Activated B cell treated with CpG ODN at 0.5 μM for 24 hours (primary cell): ENCODE data around the gene MTF1. TPM values are rescaled to one million over a fixed set of nuclear protein-coding genes. Genes with fewer than 3 reads are reported as not detected.

ENCODE experiments used
- ATAC-seq: fragments of 200-7000 bp; cut with Tn5 transposase; one replicate; pipeline ENCODE4 v1.10.0; 2021; ENCODE audit warnings: low read depth, mild to moderate bottlenecking, moderate library complexity
- CTCF ChIA-PET: fragments of 350-600 bp; sonication (Branson Sonifier 250); formaldehyde crosslinking; loops from one replicate; lab custom pipeline; 2021; ENCODE audit warnings: antibody characterized with exemption; lab: Charles Lee
- POLR2A ChIA-PET: fragments of 350-600 bp; sonication (Branson Sonifier 250); formaldehyde crosslinking; loops from one replicate; lab custom pipeline; 2021; ENCODE audit warnings: antibody characterized with exemption; lab: Charles Lee
- DNase-seq: peaks from one replicate; pipeline ENCODE4 v3.0.0; 2022
- H3K27ac Mint-ChIP-seq: one replicate; pipeline ENCODE4 v1.8.0; 2020; ENCODE audit warnings: mixed read lengths
- H3K27me3 Mint-ChIP-seq: one replicate; pipeline ENCODE4 v1.8.0; 2021; ENCODE audit warnings: mixed read lengths
- H3K36me3 Mint-ChIP-seq: one replicate; pipeline ENCODE4 v1.8.0; 2021; ENCODE audit warnings: low read depth, mixed read lengths
- H3K4me1 Mint-ChIP-seq: one replicate; pipeline ENCODE4 v1.8.0; 2021; ENCODE audit warnings: mixed read lengths
- H3K4me3 Mint-ChIP-seq: one replicate; pipeline ENCODE4 v1.8.0; 2020; ENCODE audit warnings: mild to moderate bottlenecking, mixed read lengths
- H3K9me3 Mint-ChIP-seq: one replicate; pipeline ENCODE4 v1.8.0; 2020; ENCODE audit warnings: mixed read lengths
- CTCF ChIP-seq: fragments of 200-600 bp; IDR thresholded peaks from one replicate; pipeline ENCODE4 v1.8.0; 2022; ENCODE audit warnings: antibody characterized with exemption, mild to moderate bottlenecking
- intact Hi-C: fragments of 100-400 bp; cut with micrococcal nuclease; formaldehyde crosslinking; loops from one replicate; pipeline ENCODE4 v1.15.1; 2024
- total RNA-seq: library from RNA; stranded (reverse); gene quantifications from 2 replicates; pipeline ENCODE4 v1.2.3, GENCODE V29; 2022

The MTF1 gene
- total RNA-seq, 1 donor from 2014 or later, result 36.2 TPM

- no peak overlapping the region for H3K4me3 Mint-ChIP-seq
- H3K27ac Mint-ChIP-seq, result no peak overlapping the region
- ChIA-PET CTCF (no interaction called here), POLR2A (no interaction called here)
- peaks cover 58% of the 10 kb centered on the region for H3K27me3 Mint-ChIP-seq
- H3K36me3 Mint-ChIP-seq, result no peaks in the 10 kb centered on the region
- ATAC-seq (no peak), DNase-seq (no peak)
- H3K4me1 Mint-ChIP-seq, result peaks cover 24% of the 10 kb centered on the region
- intact Hi-C loops, result no loop called here
- no peaks in the 10 kb centered on the region for H3K9me3 Mint-ChIP-seq
- no peak for TF ChIP-seq CTCF
These were observed 96.9 kb downstream of the MTF1 start for GRCh38 chr1:37762516-37762915.

- Mint-ChIP-seq H3K27me3 (peaks cover 53% of the 10 kb centered on the region), H3K27ac (no peak overlapping the region), H3K4me1 (peaks cover 20% of the 10 kb centered on the region), H3K4me3 (no peak overlapping the region), H3K36me3 (no peaks in the 10 kb centered on the region), H3K9me3 (no peaks in the 10 kb centered on the region)
- ChIA-PET CTCF (no interaction called here), POLR2A (no interaction called here)
- ATAC-seq (no peak), DNase-seq (no peak)
- no peak for TF ChIP-seq CTCF
- intact Hi-C loops, result no loop called here
These were observed 97.8 kb downstream of the MTF1 start for GRCh38 chr1:37761416-37762095.

Other genes with a start within 250 kb of the MTF1 start
- gene RSPO1, start 224.7 kb downstream of the MTF1 start, total RNA-seq, result not detected in 2 replicates
- 1.9 and 2.9 TPM in 2 replicates for gene CDCA8, start 167.1 kb downstream of the MTF1 start, total RNA-seq
- gene EPHA10, start 94.5 kb downstream of the MTF1 start, total RNA-seq, result 0.12 and 0.27 TPM in 2 replicates
- 5.3 and 5.4 TPM in 2 replicates for gene MANEAL, start 65.7 kb downstream of the MTF1 start, total RNA-seq
- 18.8 and 19.9 TPM in 2 replicates for gene C1orf122, start 51.8 kb downstream of the MTF1 start, total RNA-seq
- gene YRDC, start 51.4 kb downstream of the MTF1 start, total RNA-seq, result 20.6 and 24.2 TPM in 2 replicates
- 63.4 and 70.3 TPM in 2 replicates for gene INPP5B, start 87.5 kb upstream of the MTF1 start, total RNA-seq
- gene SF3A3, start 130.4 kb upstream of the MTF1 start, total RNA-seq, result 82.4 and 90.5 TPM in 2 replicates
- 1.4 and 1.6 TPM in 2 replicates for gene FHL3, start 145.9 kb upstream of the MTF1 start, total RNA-seq
- gene UTP11, start 153.1 kb upstream of the MTF1 start, total RNA-seq, result 26.1 and 28.6 TPM in 2 replicates
- gene POU3F1, start 187.2 kb upstream of the MTF1 start, total RNA-seq, result 6.1 and 6.2 TPM in 2 replicates